ENCODE results near the gene PGM3. TPM values are rescaled to one million over a fixed set of nuclear protein-coding genes. Genes with fewer than 3 reads are reported as not detected.

The PGM3 gene
- total RNA-seq, 2 donors from 2014 or later: 78.3 to 101 TPM

DNA sequence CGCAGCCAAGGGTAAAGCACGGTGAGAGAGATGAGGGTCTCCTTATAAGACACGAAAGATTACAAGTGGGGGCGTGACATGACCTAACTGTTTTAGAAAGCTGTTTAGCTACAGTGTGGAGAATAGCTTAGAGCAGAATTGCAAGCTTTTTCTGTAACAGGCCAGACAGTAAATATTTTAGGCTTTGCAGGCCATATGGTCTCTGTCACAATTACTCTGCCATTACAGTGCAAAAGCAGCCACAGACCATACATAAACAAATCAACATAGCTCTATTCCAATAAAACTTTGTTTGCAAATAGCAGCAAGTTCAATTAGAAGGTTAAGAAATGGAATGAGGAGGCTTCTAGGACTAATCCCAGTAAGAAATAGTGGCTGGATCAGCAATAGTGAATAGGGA, 16.8 kb downstream of the PGM3 start:
- H3K4me3 Mint-ChIP-seq: no peak overlapping the region
- no peaks in the 10 kb centered on the region for H3K4me1 Mint-ChIP-seq
- H3K36me3 Mint-ChIP-seq (ENCODE audit: low read depth): peaks cover 66% of the 10 kb centered on the region
- Histone ChIP-seq H3K36me3 (ENCODE audit: control insufficient read depth, insufficient read depth, low read length) (peaks cover 94% of the 10 kb centered on the region), H3K4me3 (ENCODE audit: low read length) (no peak overlapping the region), H3K4me1 (ENCODE audit: control insufficient read depth, insufficient read depth, low read length) (no peaks in the 10 kb centered on the region), H3K9me3 (ENCODE audit: control insufficient read depth, low read length) (no peaks in the 10 kb centered on the region), H3K27ac (ENCODE audit: low read depth, low read length) (no peak overlapping the region), H3K9ac (ENCODE audit: extremely low read depth, low read length, poor library complexity, severe bottlenecking) (no peak overlapping the region), H3K27me3 (ENCODE audit: control insufficient read depth, insufficient read depth, low read length, poor library complexity, severe bottlenecking) (no peaks in the 10 kb centered on the region)
- H3K9me3 Mint-ChIP-seq: no peaks in the 10 kb centered on the region
- TF ChIP-seq, protein P1, sequence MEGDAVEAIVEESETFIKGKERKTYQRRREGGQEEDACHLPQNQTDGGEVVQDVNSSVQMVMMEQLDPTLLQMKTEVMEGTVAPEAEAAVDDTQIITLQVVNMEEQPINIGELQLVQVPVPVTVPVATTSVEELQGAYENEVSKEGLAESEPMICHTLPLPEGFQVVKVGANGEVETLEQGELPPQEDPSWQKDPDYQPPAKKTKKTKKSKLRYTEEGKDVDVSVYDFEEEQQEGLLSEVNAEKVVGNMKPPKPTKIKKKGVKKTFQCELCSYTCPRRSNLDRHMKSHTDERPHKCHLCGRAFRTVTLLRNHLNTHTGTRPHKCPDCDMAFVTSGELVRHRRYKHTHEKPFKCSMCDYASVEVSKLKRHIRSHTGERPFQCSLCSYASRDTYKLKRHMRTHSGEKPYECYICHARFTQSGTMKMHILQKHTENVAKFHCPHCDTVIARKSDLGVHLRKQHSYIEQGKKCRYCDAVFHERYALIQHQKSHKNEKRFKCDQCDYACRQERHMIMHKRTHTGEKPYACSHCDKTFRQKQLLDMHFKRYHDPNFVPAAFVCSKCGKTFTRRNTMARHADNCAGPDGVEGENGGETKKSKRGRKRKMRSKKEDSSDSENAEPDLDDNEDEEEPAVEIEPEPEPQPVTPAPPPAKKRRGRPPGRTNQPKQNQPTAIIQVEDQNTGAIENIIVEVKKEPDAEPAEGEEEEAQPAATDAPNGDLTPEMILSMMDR (conservative IDR thresholded peaks at IDR 0.05): no peak
- no peak for DNase-seq
- WGBS, 2 experiments (ENCODE audit: insufficient coverage in 1 of 2, insufficient read length in 1 of 2): 92 to 95% methylated on average over 4 of the region's 4 CpGs
- no peaks in the 10 kb centered on the region for H3K27me3 Mint-ChIP-seq (ENCODE audit: insufficient read depth)
- H3K27ac Mint-ChIP-seq: no peak overlapping the region

DNA sequence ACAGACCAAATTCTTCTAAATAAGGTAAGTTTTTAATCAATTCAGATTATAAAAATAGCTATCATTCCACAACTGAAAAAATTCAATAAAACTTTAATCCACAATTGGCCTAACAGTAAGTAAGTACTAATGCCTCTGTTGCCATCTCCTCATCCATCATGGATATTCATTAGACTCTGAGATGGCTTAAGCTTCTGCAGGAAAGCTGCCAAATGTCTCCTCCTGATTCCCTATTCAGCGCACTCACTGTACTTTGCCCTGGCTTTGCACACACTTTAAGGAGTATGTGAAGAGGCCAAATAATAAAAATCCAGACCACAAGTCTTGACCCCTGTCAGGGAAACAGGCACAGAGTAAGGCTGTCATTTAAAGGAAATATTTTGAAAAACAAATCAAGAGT, 23.6 kb downstream of the PGM3 start:
- no peaks in the 10 kb centered on the region for H3K4me1 ChIP-seq (ENCODE audit: control insufficient read depth, insufficient read depth, low read length)
- Mint-ChIP-seq H3K4me3 (no peak overlapping the region), H3K4me1 (no peaks in the 10 kb centered on the region), H3K27me3 (ENCODE audit: insufficient read depth) (no peaks in the 10 kb centered on the region), H3K9me3 (no peaks in the 10 kb centered on the region), H3K27ac (no peak overlapping the region), H3K36me3 (ENCODE audit: low read depth) (peaks cover 73% of the 10 kb centered on the region)
- TF ChIP-seq, protein P1 (conservative IDR thresholded peaks at IDR 0.05): no peak
- DNase-seq: no peak
- no peak overlapping the region for H3K27ac ChIP-seq (ENCODE audit: low read depth, low read length)
- no peaks in the 10 kb centered on the region for H3K27me3 ChIP-seq (ENCODE audit: control insufficient read depth, insufficient read depth, low read length, poor library complexity, severe bottlenecking)
- WGBS, 2 experiments (ENCODE audit: insufficient coverage in 1 of 2, insufficient read length in 1 of 2): 100% methylated on average over 1 of the region's 1 CpG; no CpG with 5 or more reads in 1 of the 2 experiments
- H3K9ac ChIP-seq (ENCODE audit: extremely low read depth, low read length, poor library complexity, severe bottlenecking): no peak overlapping the region
- peaks cover 95% of the 10 kb centered on the region for H3K36me3 ChIP-seq (ENCODE audit: control insufficient read depth, insufficient read depth, low read length)
- no peaks in the 10 kb centered on the region for H3K9me3 ChIP-seq (ENCODE audit: control insufficient read depth, low read length)
- H3K4me3 ChIP-seq (ENCODE audit: low read length): no peak overlapping the region

DNA sequence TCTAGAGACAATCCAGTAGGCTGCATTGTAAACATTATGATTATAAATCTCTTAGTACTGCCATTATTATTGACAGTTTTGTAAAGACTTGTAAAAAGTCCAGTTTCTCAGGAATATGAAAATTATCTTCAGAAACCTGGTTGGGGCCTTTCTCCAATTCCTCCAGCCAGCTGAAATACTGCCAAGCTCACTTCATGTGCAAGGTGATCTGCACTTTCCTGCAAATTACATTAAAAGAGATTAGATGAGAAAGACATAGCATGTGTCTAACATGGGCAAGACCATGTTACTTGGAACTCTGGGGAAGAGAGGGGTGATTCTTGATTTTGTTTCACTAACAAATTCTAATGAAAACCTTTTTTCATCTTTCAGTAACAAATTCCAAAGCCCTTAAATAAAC, 24.0 kb downstream of the PGM3 start:
- H3K27me3 Mint-ChIP-seq (ENCODE audit: insufficient read depth): no peaks in the 10 kb centered on the region
- Histone ChIP-seq H3K27ac (ENCODE audit: low read depth, low read length) (no peak overlapping the region), H3K36me3 (ENCODE audit: control insufficient read depth, insufficient read depth, low read length) (peaks cover 95% of the 10 kb centered on the region), H3K4me1 (ENCODE audit: control insufficient read depth, insufficient read depth, low read length) (no peaks in the 10 kb centered on the region), H3K9ac (ENCODE audit: extremely low read depth, low read length, poor library complexity, severe bottlenecking) (no peak overlapping the region), H3K4me3 (ENCODE audit: low read length) (no peak overlapping the region), H3K9me3 (ENCODE audit: control insufficient read depth, low read length) (no peaks in the 10 kb centered on the region), H3K27me3 (ENCODE audit: control insufficient read depth, insufficient read depth, low read length, poor library complexity, severe bottlenecking) (no peaks in the 10 kb centered on the region)
- H3K4me3 Mint-ChIP-seq: no peak overlapping the region
- H3K4me1 Mint-ChIP-seq: no peaks in the 10 kb centered on the region
- no peak for DNase-seq
- H3K36me3 Mint-ChIP-seq (ENCODE audit: low read depth): peaks cover 71% of the 10 kb centered on the region
- H3K9me3 Mint-ChIP-seq: no peaks in the 10 kb centered on the region
- H3K27ac Mint-ChIP-seq: no peak overlapping the region
- TF ChIP-seq, protein P1 (conservative IDR thresholded peaks at IDR 0.05): no peak

Data from endodermal cell (in vitro differentiated cells).